Esophagus squamous epithelium (tissue), 5 donors: ENCODE results near the gene NDUFA6. TPM values are rescaled to one million over a fixed set of nuclear protein-coding genes. Genes with fewer than 3 reads are reported as not detected.
"Not testable (repeated sequence)": the region's sequence is repeated elsewhere in the genome, so short reads cannot be mapped to it uniquely, and the experiment has no call there.

Source experiments
- DNase-seq: peaks from one replicate; lab custom pipeline; 2025; lab: John Stamatoyannopoulos, UW
- H3K27ac ChIP-seq, 4 donors: fragments of 200-600 bp; sonication (generic); one replicate each; pipeline ENCODE4 v1.5.1; 2016 to 2019; ENCODE audit warnings: mild to moderate bottlenecking in 1 of 4
- H3K27me3 ChIP-seq, 4 donors: fragments of 200-600 bp; sonication (generic); 1 replicate in 3 of 4; 2 replicates in 1 of 4; pipeline versions ENCODE4 v1.5.1 to v1.6.0; 2017 to 2021; ENCODE audit warnings: antibody characterized with exemption in 1 of 4
- H3K36me3 ChIP-seq, 3 donors: fragments of 200-600 bp; sonication (generic); one replicate each; pipeline ENCODE4 v1.5.1; 2016 to 2019
- H3K4me1 ChIP-seq, 3 donors: fragments of 200-600 bp; sonication (generic); one replicate each; pipeline ENCODE4 v1.5.1; 2017 to 2019
- H3K4me3 ChIP-seq, 4 donors: fragments of 200-600 bp; sonication (generic); 1 replicate in 3 of 4; 2 replicates in 1 of 4; pipeline ENCODE4 v1.5.1; 2016 to 2019; ENCODE audit warnings: mild to moderate bottlenecking in 2 of 4, moderate library complexity in 1 of 4
- H3K9me3 ChIP-seq, 3 donors: fragments of 200-600 bp; sonication (generic); one replicate each; pipeline ENCODE4 v1.5.1; 2016 to 2019
- POLR2A ChIP-seq, 4 donors: fragments of 450-650 bp; IDR thresholded peaks; one replicate each; pipeline ENCODE4 v1.6.1; 2017; ENCODE audit warnings: antibody characterized with exemption in 4 of 4, mild to moderate bottlenecking in 4 of 4, moderate library complexity in 3 of 4
- WGBS, 2 donors: methylation state at CpG; one replicate each; pipeline ENCODE4 v1.1.5; 2018; 5-methylcytosine and 5-hydroxymethylcytosine counted together
- intact Hi-C: fragments of 100-400 bp; cut with DNase I; formaldehyde crosslinking; loops from one replicate; pipeline ENCODE4 v1.15.0; 2022
- total RNA-seq, 4 donors: library from RNA; depleted of rRNA; stranded (reverse); fragments of >200 nt; gene quantifications; one replicate each; pipeline ENCODE4 v1.1.0, GENCODE V29; 2016
- TF ChIP-seq, protein P1 (sequence below), 6 experiments: fragments of 450-650 bp in 4 of 6; fragments of 200-600 bp in 2 of 6; sonication (generic) in 2 of 6; IDR thresholded peaks; one replicate each; pipeline ENCODE4 v1.5.1; 2016 to 2019; ENCODE audit warnings: antibody characterized with exemption in 6 of 6, mild to moderate bottlenecking in 4 of 6, moderate library complexity in 4 of 6
- donor health status: DM: yes; HTN: yes; CAD: no.

NDUFA6 gene
- total RNA-seq, 4 donors from 2014 or later, result 65.0 to 72.4 (median 67.1) TPM

DNA sequence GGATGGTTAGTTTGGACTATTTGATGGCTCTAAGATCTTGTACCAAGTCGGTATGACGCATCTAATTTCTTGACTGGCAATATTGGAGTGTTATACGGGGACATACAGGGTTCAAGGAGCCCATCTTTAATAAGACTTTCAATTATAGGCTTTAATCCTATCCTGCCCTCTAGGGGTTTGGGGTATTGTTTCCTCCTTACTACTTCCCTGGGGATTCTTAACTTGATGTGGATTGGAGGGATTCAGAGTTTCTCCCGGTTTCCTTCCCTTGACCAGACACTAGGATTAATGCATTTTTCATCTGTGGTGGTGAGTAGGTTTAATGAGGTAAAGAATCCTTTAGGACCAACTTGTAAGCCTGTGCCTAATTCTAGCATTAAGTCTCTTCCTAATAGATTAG lies 21.2 kb upstream of the NDUFA6 start:
- H3K27me3 ChIP-seq, result no peaks in the 10 kb centered on the region
- DNase-seq, result no peak
- H3K36me3 ChIP-seq, result peaks cover 0 to 10% (median 0%) of the 10 kb centered on the region in 3 donors
- peaks cover 9 to 28% (median 22%) of the 10 kb centered on the region in 3 donors for H3K9me3 ChIP-seq
- H3K4me3 ChIP-seq, result no peak overlapping the region
- WGBS, 2 donors, result 74 to 82% methylated on average over 4 of the region's 4 CpGs
- no peak overlapping the region for H3K27ac ChIP-seq
- TF ChIP-seq POLR2A (IDR thresholded peaks at IDR 0.05), result no peak
- TF ChIP-seq, protein P1, sequence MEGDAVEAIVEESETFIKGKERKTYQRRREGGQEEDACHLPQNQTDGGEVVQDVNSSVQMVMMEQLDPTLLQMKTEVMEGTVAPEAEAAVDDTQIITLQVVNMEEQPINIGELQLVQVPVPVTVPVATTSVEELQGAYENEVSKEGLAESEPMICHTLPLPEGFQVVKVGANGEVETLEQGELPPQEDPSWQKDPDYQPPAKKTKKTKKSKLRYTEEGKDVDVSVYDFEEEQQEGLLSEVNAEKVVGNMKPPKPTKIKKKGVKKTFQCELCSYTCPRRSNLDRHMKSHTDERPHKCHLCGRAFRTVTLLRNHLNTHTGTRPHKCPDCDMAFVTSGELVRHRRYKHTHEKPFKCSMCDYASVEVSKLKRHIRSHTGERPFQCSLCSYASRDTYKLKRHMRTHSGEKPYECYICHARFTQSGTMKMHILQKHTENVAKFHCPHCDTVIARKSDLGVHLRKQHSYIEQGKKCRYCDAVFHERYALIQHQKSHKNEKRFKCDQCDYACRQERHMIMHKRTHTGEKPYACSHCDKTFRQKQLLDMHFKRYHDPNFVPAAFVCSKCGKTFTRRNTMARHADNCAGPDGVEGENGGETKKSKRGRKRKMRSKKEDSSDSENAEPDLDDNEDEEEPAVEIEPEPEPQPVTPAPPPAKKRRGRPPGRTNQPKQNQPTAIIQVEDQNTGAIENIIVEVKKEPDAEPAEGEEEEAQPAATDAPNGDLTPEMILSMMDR (IDR thresholded peaks at IDR 0.05), result no peak
- intact Hi-C loops, result no loop called here
- H3K4me1 ChIP-seq, result no peaks in the 10 kb centered on the region

DNA sequence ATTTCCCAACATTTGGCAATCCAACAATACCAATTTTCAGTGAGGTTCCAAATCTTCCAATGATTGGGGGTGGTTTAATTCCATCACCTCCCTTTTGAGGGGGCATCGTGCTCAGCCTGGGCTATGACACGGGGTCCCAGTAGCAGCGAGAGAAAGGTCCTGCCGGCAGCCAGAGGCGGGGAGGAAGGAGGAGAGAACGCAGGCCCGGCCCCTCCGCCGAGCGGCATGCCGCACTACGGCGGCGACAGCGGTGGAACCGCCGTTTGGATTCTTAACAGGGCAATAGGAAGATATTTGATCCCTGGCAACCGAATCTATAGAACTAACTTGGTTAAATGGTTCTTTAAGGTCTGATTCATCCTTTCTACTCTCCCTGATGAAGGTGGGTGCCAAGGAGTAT lies 18.3 kb upstream of the NDUFA6 start:
- Histone ChIP-seq H3K27me3 (no peaks in the 10 kb centered on the region), H3K9me3 (peaks cover 0 to 22% (median 12%) of the 10 kb centered on the region in 3 donors), H3K27ac (no peak overlapping the region), H3K4me1 (no peaks in the 10 kb centered on the region), H3K4me3 (no peak overlapping the region), H3K36me3 (peaks cover 0 to 3% (median 0%) of the 10 kb centered on the region in 3 donors)
- WGBS, 2 donors, result 74 to 87% methylated on average over 18 of the region's 18 CpGs
- TF ChIP-seq, protein P1 (IDR thresholded peaks at IDR 0.05), result no peak
- TF ChIP-seq POLR2A (IDR thresholded peaks at IDR 0.05), result no peak
- intact Hi-C loops, result no loop called here
- DNase-seq, result no peak

DNA sequence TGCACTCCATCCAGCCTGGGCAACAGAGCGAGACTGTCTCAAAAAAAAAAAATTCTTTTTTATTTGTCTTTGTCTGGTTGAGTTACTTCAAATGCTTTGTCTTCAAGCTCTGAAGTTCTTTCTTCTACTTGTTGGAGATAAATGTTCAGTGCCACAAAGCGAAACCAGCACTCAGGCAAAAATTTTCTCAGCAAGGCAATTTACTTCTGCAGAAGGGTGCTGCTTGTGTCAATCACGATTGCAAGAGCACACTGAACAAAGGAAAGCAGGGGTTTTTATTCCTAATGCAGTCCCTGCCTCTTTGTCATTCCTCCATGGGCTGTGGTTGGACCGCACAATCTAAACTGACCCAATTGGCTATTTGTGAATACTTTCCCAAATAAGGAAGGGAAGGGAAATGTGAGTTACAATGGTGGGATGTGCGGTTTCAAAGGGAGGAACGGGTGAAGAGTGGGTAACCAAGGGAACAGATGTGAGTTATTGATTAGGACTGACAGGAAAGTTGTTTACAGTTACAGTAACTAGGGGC lies 13.8 kb upstream of the NDUFA6 start:
- Histone ChIP-seq H3K9me3 (peaks cover 0 to 56% (median 36%) of the 10 kb centered on the region in 3 donors), H3K36me3 (peaks cover 0 to 10% (median 0%) of the 10 kb centered on the region in 3 donors)
- H3K27ac ChIP-seq, intact Hi-C loops, H3K4me3 ChIP-seq, H3K4me1 ChIP-seq, H3K27me3 ChIP-seq, DNase-seq: not testable (repeated sequence)
- WGBS, 2 donors, result 94% methylated on average over 6 of the region's 6 CpGs

DNA sequence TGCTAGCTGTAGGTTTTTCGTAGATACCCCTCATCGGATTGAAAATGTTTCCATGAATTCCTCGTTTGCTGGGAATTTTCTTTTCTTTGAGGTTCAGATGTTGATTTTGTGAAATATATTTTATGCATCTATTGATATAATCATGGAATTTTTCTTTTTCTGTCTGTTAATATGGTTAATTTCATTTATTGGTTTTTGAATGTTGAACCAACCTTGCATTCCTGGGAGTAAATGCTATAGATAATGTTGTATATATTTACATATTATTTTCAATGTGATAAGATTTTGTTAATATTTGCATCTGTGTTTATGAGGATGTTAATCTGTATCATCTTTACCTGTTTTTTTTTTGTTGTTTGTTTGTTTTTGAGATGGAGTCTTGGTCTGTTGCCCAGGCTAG lies 10.6 kb upstream of the NDUFA6 start:
- WGBS, 2 donors, result 94 to 96% methylated on average over 3 of the region's 3 CpGs
- H3K9me3 ChIP-seq, result peaks cover 0 to 56% (median 40%) of the 10 kb centered on the region in 3 donors
- no peaks in the 10 kb centered on the region for H3K4me1 ChIP-seq
- DNase-seq, result no peak
- TF ChIP-seq, protein P1 (IDR thresholded peaks at IDR 0.05), result no peak
- no peak for TF ChIP-seq POLR2A (IDR thresholded peaks at IDR 0.05)
- no peak overlapping the region for H3K4me3 ChIP-seq
- H3K36me3 ChIP-seq, result peaks cover 0 to 14% (median 0%) of the 10 kb centered on the region in 3 donors
- intact Hi-C loops, result no loop called here
- H3K27me3 ChIP-seq, result no peaks in the 10 kb centered on the region
- H3K27ac ChIP-seq, result no peak overlapping the region

DNA sequence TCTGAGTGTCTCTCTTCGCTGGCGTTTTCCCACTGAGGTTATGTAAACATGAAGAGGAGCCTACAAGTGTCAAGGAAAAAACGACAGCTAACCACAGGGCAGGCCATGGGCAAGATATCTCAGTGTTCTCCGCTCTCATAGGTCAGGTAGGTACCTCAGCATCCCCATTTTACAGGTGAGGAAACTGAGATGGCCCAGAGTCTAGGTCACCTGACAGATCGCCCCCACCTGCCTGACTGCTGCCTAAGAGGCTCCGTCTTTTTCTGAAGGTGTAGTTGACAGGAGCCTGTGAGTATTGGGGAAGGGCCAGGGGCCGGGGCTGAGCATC lies 847 bp upstream of the NDUFA6 start:
- Histone ChIP-seq H3K27me3 (no peaks in the 10 kb centered on the region), H3K27ac (peak overlapping the region; percentile 95 to 98 (median 98)), H3K4me3 (peak overlapping the region; percentile 50 to 91 (median 78)), H3K36me3 (peaks cover 0 to 12% (median 2%) of the 10 kb centered on the region in 3 donors), H3K9me3 (no peaks in the 10 kb centered on the region), H3K4me1 (peaks cover 0 to 37% (median 17%) of the 10 kb centered on the region in 3 donors)
- 18 to 34% methylated on average over 6 to 7 of the region's 7 CpGs for WGBS, 2 donors
- intact Hi-C loops, result loop anchor here (5.0 kb wide), 1 partner anchor 346 kb away; no protein-coding TSS in a partner anchor
- no peak for TF ChIP-seq POLR2A (IDR thresholded peaks at IDR 0.05)
- TF ChIP-seq, protein P1 (IDR thresholded peaks at IDR 0.05), result no peak
- no peak for DNase-seq
